Right lobe of liver (tissue), 6 donors: ENCODE measurements around the gene MKS1. TPM values are rescaled to one million over a fixed set of nuclear protein-coding genes. Genes with fewer than 3 reads are reported as not detected.

ENCODE experiments used
- ATAC-seq, 4 donors: fragments of 200-7000 bp; cut with Tn5 transposase; one replicate each; pipeline ENCODE4 v1.9.1; 2020; ENCODE audit warnings: mild to moderate bottlenecking in 4 of 4, moderate library complexity in 4 of 4
- DNase-seq, 3 donors: peaks; one replicate each; pipeline ENCODE4 v3.0.0-alpha.2; 2020
- H3K27ac ChIP-seq, 3 donors: fragments of 200-600 bp; one replicate each; pipeline ENCODE4 v1.8.0; 2022
- H3K27me3 ChIP-seq, 2 donors: fragments of 200-600 bp; one replicate each; pipeline ENCODE4 v1.8.0; 2022
- H3K36me3 ChIP-seq, 4 donors: fragments of 200-600 bp; sonication (generic) in 1 of 4; one replicate each; pipeline versions ENCODE4 v1.5.1 to v1.8.0; 2017 to 2022; ENCODE audit warnings: control low read depth in 1 of 4
- H3K4me1 ChIP-seq, 4 donors: fragments of 200-600 bp; sonication (generic) in 1 of 4; one replicate each; pipeline versions ENCODE4 v1.5.1 to v1.8.0; 2017 to 2022; ENCODE audit warnings: control low read depth in 1 of 4
- H3K4me3 ChIP-seq, 3 donors: fragments of 200-600 bp; one replicate each; pipeline ENCODE4 v1.8.0; 2022
- H3K9me3 ChIP-seq, 4 donors: fragments of 200-600 bp; sonication (generic) in 1 of 4; one replicate each; pipeline versions ENCODE4 v1.5.1 to v1.8.0; 2017 to 2022; ENCODE audit warnings: control low read depth in 1 of 4
- POLR2A ChIP-seq: fragments of 450-650 bp; IDR thresholded peaks from one replicate; pipeline ENCODE4 v1.6.1; 2017; ENCODE audit warnings: antibody characterized with exemption, mild to moderate bottlenecking
- WGBS: methylation state at CpG from one replicate; pipeline ENCODE4 v1.1.6; 2018; ENCODE audit warnings: low coverage, low lambda C conversion rate; ENCODE audit not compliant: insufficient coverage; ENCODE audit errors: missing lambda C conversion rate; 5-methylcytosine and 5-hydroxymethylcytosine counted together
- intact Hi-C, 2 donors: fragments of 100-400 bp; cut with DNase I; formaldehyde crosslinking; loops; one replicate each; pipeline versions ENCODE4 v1.11.2 to v1.14.1; 2022
- total RNA-seq, 6 experiments: library from RNA; depleted of rRNA in 2 of 6; stranded (reverse); fragments of >200 nt in 2 of 6; fragmentation: NEBNext Ultra II Directional in 3 of 6; extraction: Animal tissue kit (Norgen Biotek cat#: 25700) in 3 of 6; gene quantifications; one replicate each; pipeline versions ENCODE4 v1.1.0 to v1.2.4, GENCODE V29; 2016 to 2023
- TF ChIP-seq, protein P1 (sequence below), 4 donors: fragments of 200-600 bp in 3 of 4; fragments of 450-650 bp in 1 of 4; IDR thresholded peaks; one replicate each; pipeline versions ENCODE4 v1.5.1 to v1.8.0; 2016 to 2022; ENCODE audit warnings: antibody characterized with exemption in 4 of 4, mild to moderate bottlenecking in 2 of 4
- donor health status: DM: no; HTN: yes; CAD: no.
- donor health status: DM: no; HTN: no; CAD: no.
- donor health status: DM: no; HTN: no; CAD: no.
- donor health status: DM: no; HTN: yes; CAD: no.
- donor health status: DM: no; HTN: yes; CAD: no.

Gene MKS1
- total RNA-seq, 6 experiments from 2014 or later: 3.3 to 9.2 (median 7.2) TPM

DNA sequence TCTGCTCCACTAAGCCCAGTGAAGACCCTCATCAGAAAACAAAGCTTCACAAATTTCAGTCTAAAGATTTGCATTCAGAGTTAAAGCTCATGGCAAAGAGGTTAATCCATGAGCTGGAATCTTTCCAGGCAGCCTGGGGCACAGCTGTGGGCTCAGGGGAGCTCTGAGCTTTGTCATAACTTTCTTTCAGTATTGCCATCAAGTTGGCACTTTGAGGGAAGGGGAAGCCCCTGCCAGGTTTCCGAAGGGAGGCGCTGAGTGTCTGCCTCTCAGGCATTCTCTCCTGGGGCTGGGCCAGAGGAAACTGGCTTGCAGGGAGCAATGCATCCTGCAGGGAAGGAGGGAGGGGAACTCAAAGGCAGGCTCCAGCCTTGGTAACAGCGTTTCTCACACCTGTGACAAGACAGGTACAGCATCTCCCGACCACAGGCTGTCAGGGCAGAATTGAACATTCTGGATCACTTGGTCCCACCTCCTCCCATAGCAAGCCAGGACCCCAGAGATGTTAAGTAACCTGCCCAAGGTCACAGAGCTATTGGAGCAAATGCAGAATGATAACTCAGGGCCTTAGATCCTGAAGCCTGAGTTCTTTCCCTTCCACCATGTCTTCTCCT lies 23.2 kb upstream of the MKS1 start:
- DNase-seq: no peak
- no peaks in the 10 kb centered on the region for H3K9me3 ChIP-seq
- 16% methylated on average over 4 of the region's 4 CpGs for WGBS
- H3K27me3 ChIP-seq: no peaks in the 10 kb centered on the region
- no peaks in the 10 kb centered on the region for H3K36me3 ChIP-seq
- no peak overlapping the region for H3K27ac ChIP-seq
- intact Hi-C loops: no loop called here
- TF ChIP-seq, protein P1, sequence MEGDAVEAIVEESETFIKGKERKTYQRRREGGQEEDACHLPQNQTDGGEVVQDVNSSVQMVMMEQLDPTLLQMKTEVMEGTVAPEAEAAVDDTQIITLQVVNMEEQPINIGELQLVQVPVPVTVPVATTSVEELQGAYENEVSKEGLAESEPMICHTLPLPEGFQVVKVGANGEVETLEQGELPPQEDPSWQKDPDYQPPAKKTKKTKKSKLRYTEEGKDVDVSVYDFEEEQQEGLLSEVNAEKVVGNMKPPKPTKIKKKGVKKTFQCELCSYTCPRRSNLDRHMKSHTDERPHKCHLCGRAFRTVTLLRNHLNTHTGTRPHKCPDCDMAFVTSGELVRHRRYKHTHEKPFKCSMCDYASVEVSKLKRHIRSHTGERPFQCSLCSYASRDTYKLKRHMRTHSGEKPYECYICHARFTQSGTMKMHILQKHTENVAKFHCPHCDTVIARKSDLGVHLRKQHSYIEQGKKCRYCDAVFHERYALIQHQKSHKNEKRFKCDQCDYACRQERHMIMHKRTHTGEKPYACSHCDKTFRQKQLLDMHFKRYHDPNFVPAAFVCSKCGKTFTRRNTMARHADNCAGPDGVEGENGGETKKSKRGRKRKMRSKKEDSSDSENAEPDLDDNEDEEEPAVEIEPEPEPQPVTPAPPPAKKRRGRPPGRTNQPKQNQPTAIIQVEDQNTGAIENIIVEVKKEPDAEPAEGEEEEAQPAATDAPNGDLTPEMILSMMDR (IDR thresholded peaks at IDR 0.05): no peak
- TF ChIP-seq POLR2A: no peak
- H3K4me3 ChIP-seq: no peak overlapping the region
- H3K4me1 ChIP-seq: no peaks in the 10 kb centered on the region
- ATAC-seq: no peak

DNA sequence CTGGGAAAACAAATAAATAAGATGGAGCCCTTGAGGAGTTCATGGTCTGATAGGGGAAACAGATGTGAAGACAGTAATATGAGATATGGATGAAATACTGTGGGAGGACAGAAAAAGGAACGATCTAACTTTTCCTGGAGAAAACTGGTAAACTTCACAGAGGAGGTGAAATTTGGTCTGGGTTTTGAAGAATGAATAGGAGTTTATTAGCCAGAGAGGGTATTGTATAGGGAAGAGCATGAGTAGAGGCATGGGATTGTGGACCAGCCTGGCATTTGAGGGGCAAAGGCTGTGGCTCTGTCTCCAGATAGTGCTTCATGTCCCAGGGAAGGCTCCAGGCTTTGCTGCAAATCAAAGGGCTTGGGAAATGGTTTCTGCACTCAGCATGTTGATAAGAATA lies 20.9 kb upstream of the MKS1 start:
- Histone ChIP-seq H3K4me3 (no peak overlapping the region), H3K27me3 (no peaks in the 10 kb centered on the region), H3K9me3 (no peaks in the 10 kb centered on the region), H3K27ac (no peak overlapping the region), H3K36me3 (no peaks in the 10 kb centered on the region), H3K4me1 (no peaks in the 10 kb centered on the region)
- no peak for TF ChIP-seq POLR2A
- TF ChIP-seq, protein P1 (IDR thresholded peaks at IDR 0.05): no peak
- WGBS: 60% methylated on average over 1 of the region's 1 CpG
- intact Hi-C loops: no loop called here
- ATAC-seq (no peak), DNase-seq (no peak)

DNA sequence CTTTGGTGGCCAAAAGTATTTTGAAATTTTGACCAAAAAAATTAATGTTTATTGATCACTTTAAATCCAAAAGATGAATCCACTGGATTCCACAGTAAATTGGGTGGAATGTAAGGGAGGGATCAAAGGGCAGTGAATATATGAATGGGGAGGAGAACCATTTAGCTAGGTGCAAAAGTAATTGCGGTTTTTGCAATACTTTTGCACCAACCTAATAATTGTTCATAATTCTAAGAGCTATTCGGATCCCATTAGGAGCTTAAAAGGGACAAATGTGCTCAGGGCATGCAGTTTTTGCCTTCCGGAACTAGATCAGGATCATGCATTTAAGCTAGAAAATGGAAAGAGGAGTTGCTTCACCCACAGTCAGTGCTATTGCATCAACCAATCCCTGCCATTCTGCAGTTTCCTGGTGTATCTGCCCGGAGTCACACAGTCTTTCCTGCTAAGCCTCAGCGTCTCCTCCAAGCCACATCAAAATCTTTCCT lies 19.1 kb upstream of the MKS1 start, which contains the start of gene LPO:
LPO (plus strand) TSS at position 438 of the 488 bp plus-strand sequence. CDS start 4,396 bp downstream, outside the sequence.
- 56% methylated on average over 5 of the region's 5 CpGs for WGBS
- no peaks in the 10 kb centered on the region for H3K27me3 ChIP-seq
- TF ChIP-seq, protein P1 (IDR thresholded peaks at IDR 0.05): no peak
- no peak for TF ChIP-seq POLR2A

DNA sequence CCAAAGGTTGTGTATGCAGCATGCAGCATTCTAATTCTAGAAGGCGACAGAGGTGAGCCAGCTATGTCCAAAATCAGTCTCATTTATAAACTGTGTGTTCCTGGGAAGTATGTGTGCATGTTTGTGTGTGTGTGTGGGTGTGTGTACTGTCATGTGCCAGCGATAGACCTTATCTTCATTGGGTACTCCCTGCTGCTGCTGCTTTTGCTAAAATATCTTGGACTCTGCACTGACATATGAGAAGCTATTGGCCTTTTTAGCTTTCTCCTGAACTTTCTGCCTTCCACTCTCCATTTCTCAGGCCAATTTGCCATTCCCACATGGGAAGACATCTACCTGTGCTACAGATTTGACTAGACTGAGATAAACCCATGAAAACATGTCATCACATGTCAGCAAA lies 17.3 kb upstream of the MKS1 start:
- H3K36me3 ChIP-seq: no peaks in the 10 kb centered on the region
- H3K27me3 ChIP-seq: no peaks in the 10 kb centered on the region
- WGBS: 83% methylated on average over 2 of the region's 2 CpGs
- DNase-seq: no peak
- no peak for ATAC-seq
- no peaks in the 10 kb centered on the region for H3K4me1 ChIP-seq
- no peak overlapping the region for H3K4me3 ChIP-seq
- no peak for TF ChIP-seq POLR2A
- TF ChIP-seq, protein P1 (IDR thresholded peaks at IDR 0.05): no peak
- H3K9me3 ChIP-seq: no peaks in the 10 kb centered on the region
- intact Hi-C loops: no loop called here
- no peak overlapping the region for H3K27ac ChIP-seq

More for the DNA sequence above, 19.1 kb upstream of the MKS1 start, which contains the start of gene LPO:
- Histone ChIP-seq H3K36me3 (no peaks in the 10 kb centered on the region), H3K9me3 (no peaks in the 10 kb centered on the region), H3K4me1 (no peaks in the 10 kb centered on the region), H3K4me3 (no peak within 1 kb of the TSS), H3K27ac (no peak within 1 kb of the TSS)
- intact Hi-C loops: no loop called here
- DNase-seq (no peak), ATAC-seq (no peak)
